GM18508 (cell line): ENCODE data around the gene CLIC4.
"Not testable (repeated sequence)": the region's sequence is repeated elsewhere in the genome, so short reads cannot be mapped to it uniquely, and the experiment has no call there.

Source experiments
- ATAC-seq: cut with Tn5 transposase; IDR thresholded peaks from one replicate; pipeline ENCODE4 v1.9.1; 2021; ENCODE audit warnings: moderate number of reproducible peaks; ENCODE audit not compliant: insufficient read depth, unreplicated experiment

The CLIC4 gene

DNA sequence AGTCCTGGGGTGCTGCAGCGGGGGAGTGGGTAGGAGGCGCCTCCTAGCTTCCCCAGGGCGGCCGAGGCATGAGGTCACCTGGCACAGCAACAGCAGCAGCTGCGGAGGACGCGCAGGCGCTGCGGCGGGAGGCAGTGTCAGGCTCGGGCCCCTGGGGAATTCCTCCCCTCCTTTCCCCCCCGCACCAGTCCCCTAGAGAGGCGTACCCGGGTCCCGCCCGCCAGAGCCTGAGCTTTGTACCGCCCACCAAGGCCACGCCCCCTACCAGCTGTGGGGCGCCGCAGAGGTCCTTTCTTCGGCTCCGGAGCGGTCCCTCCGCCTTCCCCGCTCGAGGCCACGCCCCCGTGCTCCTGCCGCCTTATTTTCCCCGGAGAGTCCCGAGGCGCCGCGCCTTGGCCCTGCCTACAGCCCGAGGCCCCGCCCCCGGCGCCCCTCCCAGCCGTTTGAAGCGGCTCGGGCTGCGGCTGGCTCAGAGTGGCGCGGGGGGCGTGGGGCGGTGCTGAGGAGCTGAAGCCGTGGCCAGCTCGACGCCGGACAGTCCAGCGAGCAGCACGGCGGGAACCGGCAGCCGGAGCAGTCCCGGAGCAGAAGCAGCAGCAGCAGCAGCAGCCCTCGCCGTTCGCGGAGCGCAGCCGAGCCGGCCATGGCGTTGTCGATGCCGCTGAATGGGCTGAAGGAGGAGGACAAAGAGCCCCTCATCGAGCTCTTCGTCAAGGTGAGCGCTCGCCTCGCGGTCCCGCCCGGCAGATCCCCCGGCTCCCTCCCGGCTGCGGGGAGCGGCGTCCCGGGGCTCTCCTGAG is at the start of gene CLIC4:
Gene CLIC4 (plus strand): TSS at position 537 of the 800 bp plus-strand sequence. CDS start 107 bp downstream, at position 644.
- peak; percentile 49 for ATAC-seq

DNA sequence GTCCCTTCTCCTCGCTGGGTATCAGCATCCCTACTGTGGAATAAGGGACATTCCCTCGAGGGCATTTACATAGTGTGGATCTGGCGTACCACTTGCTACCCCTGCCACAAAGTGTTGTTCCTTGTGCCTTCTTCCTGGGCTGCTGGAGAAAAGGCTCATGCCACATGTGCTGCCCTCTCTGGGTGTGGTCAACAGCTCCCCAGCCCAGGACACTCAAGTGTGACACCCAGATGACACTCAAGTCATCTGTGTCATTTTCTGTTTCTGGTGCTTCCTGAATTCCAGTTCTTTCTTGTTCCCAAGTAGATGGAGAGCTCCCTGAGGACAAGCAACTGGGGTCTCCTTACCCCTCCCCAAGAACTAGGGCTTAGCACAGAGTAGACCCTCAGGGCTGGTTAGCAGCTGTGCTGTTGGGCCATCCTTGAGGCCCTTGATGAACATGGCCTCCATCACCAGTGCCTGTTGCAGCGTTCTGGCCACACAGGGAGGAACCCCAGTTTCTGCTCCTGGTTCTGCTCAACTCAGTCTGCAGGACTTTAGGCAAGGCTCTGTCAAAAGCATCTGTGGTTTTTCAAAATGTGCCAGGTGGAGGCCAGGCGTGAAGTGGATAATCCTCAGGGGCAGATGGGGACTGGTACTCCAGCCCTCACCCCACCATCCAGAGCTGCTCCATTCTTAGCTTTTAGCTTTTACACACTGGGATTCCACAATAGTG is 49.0 kb upstream of the CLIC4 start:
- no peak for ATAC-seq

DNA sequence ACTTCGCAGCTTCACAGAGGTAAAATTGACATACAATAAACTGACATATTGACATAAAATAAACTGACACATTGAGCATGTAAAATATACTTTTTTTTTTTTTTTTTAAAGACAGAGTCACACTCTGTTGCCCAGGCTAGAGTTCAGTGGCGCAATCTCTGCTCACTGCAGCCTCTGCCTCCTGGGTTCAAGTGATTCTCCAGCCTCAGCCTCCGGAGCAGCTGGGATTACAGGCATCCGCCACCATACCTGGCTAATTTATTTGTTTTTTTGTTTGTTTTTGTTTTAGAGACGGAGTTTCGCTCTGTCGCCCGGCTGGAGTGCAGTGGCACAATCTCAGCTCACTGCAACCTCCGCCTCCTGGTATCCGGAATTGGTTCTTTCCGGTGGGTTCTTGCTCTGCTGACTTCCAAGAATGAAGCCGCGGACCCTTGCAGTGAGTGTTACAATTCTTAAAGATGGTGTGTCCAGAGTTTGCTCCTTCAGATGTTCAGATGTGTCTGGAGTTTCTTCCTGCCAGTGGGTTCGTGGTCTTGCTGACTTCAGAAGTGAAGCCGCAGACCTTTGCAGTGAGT is 48.4 kb upstream of the CLIC4 start:
- no peak for ATAC-seq

DNA sequence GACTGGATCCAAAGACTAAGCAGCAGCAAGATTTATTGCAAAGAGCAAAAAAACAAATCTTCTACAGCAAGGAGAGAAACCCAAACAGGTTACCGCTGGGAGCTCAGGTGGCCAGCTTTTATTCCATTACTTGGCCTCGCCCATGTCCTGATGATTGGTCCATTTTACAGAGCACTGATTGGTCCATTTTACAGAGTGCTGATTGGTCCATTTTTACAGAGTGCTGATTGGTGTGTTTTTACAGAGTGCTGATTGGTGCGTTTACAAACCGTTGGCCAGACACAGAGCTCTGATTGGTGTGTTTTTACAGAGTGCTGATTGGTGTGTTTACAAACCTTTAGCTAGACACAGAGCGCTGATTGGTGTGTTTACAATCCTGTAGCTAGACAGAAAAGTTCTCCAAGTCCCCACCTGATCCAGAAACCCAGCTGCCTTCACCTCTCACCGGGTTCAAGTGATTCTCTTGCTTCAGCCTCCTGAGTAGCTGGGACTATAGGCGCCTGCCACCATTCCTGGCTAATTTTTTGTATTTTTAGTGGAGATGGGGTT is 47.7 kb upstream of the CLIC4 start:
- not testable (repeated sequence) for ATAC-seq

DNA sequence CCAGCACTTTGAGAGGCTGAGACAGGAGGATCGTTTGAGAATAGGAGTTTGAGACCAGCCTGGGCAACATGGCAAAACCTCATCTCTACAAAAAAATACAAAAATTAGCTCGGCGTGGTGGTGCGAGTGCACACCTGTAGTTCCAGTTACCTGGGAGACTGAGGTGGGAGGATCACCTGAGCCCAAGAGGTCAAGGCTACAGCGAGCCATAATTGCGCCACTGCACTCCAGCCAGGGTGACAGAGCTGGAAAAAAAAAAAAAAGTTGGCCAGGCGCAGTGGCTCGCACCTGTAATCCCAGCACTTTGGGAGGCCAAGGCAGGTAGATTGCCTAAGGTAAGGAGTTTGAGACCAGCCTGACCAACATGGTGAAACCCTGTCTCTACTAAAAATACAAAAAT is 46.9 kb upstream of the CLIC4 start:
- ATAC-seq: not testable (repeated sequence)

DNA sequence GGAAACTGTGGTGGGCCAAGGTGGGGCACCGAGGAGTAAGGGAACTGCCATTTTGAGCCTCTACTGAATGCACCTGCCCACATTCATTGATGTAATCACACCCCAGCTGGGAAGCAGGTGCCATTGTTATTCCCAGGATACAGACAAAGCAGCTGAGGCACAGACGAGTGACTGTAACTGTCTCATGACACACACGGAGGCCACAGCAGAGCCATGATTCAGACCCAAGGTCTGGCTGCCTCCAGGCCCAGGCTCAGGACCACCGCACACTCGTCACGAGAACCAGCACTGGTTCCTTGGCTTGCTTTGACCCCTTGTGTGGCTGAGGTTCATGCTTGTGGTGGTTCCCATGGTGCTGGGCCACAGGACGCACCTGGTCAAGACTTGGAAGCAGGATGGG is 45.6 kb upstream of the CLIC4 start:
- ATAC-seq: no peak

DNA sequence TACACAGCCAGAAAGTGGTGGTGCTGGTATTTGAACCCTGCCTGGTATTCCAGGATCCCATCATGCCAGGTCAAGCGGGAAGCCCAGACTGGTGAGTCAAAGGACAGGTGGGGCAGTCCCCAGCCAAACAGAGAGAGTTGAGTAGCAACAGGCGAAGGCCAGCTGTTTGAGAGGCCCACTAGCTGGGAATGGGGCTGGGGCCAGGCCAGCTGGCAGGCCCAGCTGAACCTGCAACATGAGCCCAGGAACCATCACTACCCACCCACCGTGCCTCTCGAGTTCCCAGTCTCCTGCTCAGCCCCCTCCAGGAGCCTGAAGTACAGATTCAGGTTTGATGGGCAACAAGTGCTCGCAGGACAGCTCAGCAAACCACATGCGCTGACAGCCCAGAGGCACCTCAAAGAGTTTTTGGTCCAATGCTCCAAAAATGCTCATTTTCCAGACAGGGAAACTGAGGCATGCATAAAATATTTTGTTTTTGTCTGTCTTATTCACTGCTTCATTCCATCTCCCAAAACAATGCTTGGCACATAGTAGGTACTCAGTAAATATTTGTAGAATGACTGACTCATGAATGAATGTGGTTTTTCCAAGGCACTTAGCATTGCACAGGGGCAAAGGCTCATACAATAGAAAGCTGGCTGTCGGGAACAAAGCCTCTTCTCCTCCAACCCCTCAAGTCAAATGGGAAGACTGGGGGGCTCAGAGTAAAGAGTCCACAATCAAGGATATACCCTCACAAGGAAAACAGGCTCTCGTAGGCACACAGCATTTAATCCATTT is 42.5 kb upstream of the CLIC4 start:
- ATAC-seq: no peak

DNA sequence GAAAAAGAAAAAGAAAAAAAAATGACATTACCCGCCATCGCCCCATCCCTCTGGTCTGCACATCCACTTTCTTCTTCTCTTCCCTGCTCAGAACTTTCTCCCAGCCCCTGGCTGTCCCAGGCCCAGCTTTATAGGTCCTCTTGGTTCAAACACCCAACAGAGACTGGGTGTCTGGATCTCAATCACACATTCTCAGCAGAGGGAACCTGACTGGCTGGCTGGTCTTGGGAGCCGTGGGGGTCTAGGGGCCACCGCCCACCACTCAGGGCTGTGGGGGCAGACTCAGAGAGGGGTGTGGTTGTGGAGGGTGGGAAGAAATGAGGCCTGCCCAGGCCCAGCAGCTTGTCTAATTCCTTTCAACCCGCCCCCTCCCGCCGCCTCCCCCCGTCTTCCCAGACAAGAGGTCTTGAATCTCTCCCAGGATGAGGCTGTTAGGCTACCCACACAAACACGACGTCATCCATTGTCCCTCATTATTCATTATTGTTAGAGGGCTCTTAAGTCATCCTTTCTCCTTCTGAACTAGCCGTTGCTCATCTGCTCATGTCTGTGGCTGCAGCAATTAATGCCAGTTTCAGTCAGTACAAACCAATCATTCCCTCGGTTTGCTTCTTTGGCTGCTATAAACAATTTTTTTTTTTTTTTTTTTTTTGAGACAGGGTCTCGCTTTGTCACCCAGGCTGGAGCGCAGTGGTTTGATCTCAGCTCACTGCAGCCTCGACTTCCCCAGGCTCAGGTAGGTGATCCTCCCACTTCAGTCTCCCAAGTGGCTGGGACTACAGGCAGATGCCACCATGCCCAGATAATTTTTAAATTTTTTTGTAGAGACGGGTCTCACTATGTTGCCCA is 40.6 kb upstream of the CLIC4 start:
- no peak for ATAC-seq

DNA sequence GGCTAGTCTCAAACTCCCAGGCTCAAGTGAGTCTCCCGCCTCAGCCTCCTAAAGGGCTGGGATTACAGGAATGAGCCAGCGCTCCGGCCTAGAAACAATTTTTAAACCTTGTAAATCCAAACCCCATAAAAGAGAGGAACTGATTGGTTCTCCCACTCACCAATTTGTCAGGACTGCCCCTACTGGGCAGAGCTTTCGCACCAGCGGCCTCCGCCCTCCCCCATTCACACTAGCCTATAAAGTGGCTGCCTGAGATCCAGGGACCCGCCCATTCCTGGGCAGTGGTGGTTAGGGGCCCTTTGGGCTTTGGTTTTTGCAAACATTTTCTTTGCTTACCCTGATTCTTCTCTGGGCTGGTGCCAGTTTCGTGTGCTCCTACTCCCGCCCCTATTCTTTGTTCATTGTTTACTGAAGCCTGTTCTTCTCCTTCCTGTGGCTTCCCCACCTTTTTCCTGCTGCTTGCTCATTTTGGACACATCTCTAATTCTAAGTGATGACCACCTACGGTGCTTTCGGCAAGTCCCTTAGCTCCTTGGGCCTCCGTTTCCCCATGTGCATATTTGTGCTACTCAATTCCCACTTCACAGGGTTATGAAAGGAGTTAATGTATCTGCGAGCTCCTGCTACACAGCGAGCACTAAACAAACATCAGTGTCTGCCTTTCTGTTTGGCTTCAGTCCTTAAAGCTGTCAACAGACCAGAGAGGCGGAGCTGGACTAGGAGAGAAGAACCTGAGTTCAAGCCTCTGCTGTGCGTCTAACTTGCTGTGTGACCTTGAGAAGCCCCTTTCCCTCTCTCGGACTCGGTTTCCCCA is 39.8 kb upstream of the CLIC4 start:
- ATAC-seq: no peak

DNA sequence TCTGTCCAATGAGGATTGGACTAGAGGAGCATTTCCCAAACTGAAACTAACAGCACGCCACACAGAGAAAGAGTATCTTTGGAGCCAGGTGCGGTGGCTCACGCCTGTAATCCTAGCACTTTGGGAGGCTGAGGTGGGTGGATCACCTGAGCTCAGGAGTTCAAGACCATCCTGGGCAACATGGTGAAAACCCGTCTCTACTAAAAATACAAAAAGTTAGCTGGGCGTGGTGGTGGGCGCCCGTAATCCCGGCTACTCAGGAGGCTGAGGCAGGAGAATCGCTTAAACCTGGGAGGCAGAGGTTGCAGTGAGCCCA is 39.2 kb upstream of the CLIC4 start:
- not testable (repeated sequence) for ATAC-seq

DNA sequence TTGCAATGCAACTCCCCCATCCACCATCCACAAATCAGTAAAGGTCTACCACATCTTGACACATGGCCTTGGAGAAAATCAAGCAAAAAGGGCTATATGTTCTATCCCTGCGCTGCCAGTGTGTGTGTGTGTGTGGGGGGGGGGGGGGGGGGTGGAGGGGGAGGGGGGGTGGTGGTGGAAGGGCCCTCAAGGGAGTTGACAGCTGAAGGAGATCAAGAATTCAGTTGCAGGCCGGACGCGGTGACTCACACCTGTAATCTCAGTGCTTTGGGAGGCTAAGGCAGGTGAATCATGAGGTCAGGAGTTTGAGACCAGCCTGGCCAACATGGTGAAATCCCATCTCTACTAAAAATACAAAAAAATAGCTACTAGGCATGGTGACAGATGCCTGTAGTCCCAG is 37.6 kb upstream of the CLIC4 start:
- no peak for ATAC-seq

DNA sequence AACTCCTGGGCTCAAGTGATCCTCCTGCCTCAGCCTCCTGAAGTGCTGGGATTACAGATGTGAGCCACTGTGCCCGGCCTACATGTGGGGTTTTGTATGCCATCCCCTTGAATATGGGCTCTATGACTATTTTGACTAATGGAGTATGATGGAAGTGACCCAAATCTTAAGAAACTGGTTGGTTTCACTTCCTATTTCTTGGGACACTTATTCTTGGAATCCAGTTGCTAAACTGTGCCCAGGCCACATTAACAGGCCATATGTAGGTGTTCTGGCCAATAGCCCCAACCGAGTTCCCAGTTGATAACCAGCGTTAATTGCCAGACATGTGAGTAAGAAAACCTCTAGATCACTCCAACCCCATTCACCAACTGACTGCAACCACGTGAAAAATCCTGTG is 36.3 kb upstream of the CLIC4 start:
- no peak for ATAC-seq

DNA sequence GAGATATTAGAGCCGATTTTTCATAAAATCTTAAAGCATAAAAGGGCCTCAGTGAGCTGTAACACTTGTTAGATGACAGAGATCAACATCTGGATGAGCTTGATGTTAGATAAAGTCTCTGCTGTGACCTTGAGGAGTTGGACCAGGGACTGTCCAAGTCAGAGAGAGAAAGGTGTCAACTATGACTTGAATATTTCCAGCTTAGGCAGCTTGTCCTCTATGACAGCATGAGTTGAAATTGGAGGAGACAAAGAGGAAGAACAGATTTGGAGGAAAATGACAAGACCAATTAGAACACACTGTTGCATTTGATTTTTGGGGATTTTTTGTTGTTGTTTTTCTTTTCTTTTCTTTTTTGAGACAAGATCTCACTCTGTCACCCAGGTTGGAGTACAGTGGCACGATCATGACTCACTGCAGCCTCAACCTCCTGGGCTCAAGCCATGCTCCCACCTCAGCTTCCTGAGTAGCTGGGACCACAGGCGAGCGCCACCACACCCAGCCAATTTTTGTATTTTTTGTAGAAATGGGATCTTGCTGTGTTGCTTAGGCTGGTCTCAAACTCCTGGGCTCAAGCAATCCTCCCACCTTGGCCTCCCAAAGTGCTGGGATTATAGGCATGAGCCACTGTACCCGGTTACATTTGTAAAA is 35.3 kb upstream of the CLIC4 start:
- no peak for ATAC-seq

DNA sequence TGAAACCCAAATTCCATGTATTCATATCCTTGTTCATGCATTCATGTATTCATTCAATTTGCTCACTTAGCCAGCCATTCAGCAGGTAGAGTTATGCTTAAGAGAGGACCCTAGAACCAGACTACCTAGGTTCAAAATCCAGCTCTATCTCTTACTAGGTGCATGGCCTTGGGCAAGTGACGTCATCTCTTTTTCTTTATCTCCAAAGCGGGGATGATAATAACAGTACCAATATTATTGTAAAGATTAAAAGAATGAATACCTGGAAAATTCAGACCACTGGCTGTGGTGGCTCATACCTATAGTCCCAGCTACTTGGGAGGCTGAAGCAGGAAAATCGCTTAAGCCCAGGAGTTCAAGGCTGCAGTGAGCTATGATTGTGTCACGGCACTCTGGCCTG is 33.9 kb upstream of the CLIC4 start:
- ATAC-seq: no peak

DNA sequence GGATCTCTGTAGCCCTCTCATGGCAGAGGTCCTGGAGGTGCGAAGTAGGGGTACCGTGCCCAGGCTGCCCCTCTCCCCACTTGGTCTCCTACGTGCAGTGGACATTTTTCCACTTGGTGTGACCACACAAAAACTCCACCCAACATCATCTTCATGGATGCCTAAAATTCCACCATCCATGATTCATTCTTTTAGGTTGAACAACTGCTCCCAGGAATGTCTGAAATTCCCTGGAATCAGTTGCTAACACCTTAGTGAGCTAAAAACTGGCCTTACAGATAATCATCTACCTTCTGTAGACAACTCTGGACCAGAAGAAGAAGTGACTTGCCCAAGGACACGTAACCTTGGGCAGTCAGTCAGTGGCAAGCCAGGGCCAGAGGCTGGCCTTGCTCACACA is 32.1 kb upstream of the CLIC4 start:
- ATAC-seq: no peak

DNA sequence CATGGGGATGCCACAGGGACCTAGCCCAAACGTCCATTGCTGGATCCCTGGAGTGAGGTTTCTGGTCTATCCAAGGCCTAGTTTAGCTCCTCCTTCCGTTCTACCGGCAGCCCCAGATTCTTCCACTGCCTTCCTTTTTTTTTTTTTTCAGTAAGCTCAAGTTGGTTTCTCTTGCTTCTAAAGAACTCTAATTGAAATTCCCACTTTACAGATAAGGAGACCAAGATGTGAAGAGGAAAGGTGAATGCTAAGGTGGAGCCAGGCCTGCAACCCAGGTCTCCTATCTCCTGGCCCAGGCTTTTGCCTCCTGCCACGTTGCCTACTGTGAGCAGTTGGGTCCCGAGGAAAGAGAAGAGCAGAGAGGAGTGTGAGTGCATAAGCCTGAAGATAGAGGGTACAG is 31.5 kb upstream of the CLIC4 start:
- no peak for ATAC-seq

DNA sequence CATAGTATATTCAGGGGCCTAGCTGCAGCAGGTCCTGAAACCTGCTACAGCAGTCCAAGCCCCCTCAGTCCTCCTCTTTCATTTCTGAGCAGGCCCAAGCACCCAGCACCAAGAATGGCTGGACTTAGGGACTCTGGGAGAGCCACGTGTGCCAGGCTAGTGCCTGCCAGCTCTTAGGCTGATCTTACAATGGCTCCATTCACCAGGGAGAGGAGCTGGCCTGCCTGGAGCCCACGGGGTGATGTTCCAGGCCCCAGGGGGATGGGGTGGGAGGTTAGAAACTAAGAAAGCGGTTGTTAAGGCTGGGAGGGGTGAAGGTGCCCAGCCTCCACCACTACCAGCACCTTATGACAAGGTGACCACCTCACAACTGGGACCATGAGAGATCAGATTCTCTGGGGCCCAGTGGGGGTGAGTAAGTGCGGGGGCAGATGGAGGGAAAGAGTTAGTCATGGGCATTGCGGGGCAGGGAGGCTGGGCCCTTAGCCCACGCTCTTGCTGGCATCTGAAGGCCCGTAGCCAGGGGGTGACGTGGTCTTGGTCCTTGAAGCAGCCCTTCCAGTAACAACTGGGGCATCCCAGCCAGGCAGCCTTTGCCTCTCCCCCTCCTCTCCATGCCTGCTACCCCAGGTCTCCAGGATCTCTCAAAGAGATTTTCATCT is 30.3 kb upstream of the CLIC4 start:
- ATAC-seq: no peak

DNA sequence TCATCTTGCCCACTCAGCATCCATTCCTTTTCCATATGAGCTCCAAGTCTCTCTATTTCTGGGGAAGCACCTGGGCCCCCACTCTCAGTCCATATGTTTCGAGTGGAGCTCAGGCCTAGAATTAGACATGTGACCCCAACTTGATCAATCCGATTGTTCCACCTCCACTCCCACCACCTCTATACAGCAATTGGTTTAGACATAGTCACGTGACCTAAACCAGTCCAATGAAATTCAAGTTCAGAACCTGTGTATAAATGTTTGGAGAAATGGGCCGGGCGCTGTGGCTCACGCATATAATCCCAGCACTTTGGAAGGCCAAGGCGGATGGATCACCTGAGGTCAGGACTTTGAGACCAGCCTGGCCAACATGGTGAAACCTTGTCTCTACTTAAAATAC is 29.6 kb upstream of the CLIC4 start:
- no peak for ATAC-seq
